ENCODE measurements around the gene CREBZF.

DNA sequence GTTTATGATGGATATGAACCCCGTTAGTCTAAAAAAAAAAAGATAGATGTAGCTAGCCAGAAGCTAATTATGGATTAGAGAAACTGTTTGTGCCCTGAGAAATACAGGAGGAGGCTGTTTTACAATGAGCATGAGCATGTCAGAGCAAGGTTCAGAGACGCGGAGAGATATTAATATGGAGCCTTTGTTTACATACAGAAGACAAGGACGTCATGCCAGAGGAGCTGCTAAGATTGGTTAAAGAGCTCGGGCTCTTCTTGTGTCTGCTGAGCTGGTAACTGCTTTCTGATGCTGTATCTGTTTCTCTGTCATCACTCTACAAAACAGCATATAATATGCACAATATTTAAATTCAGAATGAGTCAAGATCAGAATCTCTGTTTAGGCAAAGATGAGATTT lies 46.0 kb upstream of the CREBZF start:
- no peak for TF ChIP-seq EZH2 (IDR thresholded peaks at IDR 0.05; ENCODE audit: insufficient read depth, poor library complexity, severe bottlenecking)
- TF ChIP-seq EZH2phosphoT487 (IDR thresholded peaks at IDR 0.05; ENCODE audit: insufficient read depth, low read depth) = no peak

Data from GM23248 (cell line).